SKM-1 (cell line): ENCODE data around the gene COX10.
"Not testable (repeated sequence)": the region's sequence is repeated elsewhere in the genome, so short reads cannot be mapped to it uniquely, and the experiment has no call there.

Experiments
- DNase-seq: peaks from one replicate; lab custom pipeline; 2025; ENCODE audit not compliant: unreplicated experiment; lab: John Stamatoyannopoulos, UW

Gene COX10

GRCh38 chr17:14202388-14203166, 133.3 kb downstream of the COX10 start:
- no peak for DNase-seq

- DNase-seq, result no peak
Measured at GRCh38 chr17:14203388-14203787, 134.1 kb downstream of the COX10 start.

GRCh38 chr17:14204084-14204483, 134.8 kb downstream of the COX10 start:
- no peak for DNase-seq

GRCh38 chr17:14204546-14204945, 135.2 kb downstream of the COX10 start:
- no peak for DNase-seq

GRCh38 chr17:14205380-14205779, 136.1 kb downstream of the COX10 start:
- DNase-seq, result no peak

- no peak for DNase-seq
Measured at GRCh38 chr17:14205992-14206461, 136.7 kb downstream of the COX10 start.

GRCh38 chr17:14206891-14207290, 137.6 kb downstream of the COX10 start:
- no peak for DNase-seq

GRCh38 chr17:14207791-14208190, 138.5 kb downstream of the COX10 start:
- DNase-seq, result no peak

GRCh38 chr17:14209215-14209614, 139.9 kb downstream of the COX10 start:
- DNase-seq, result no peak

GRCh38 chr17:14211246-14211645, 141.9 kb downstream of the COX10 start:
- DNase-seq, result no peak

GRCh38 chr17:14211801-14212200, 142.5 kb downstream of the COX10 start:
- no peak for DNase-seq

GRCh38 chr17:14212401-14212800, 143.1 kb downstream of the COX10 start:
- no peak for DNase-seq

GRCh38 chr17:14214271-14214670, 145.0 kb downstream of the COX10 start:
- DNase-seq, result peak; percentile 19

GRCh38 chr17:14222611-14223010, 153.3 kb downstream of the COX10 start:
- DNase-seq, result no peak

- no peak for DNase-seq
Measured at GRCh38 chr17:14225254-14225980, 156.1 kb downstream of the COX10 start.

GRCh38 chr17:14227052-14227451, 157.7 kb downstream of the COX10 start:
- DNase-seq, result no peak

- DNase-seq, result no peak
Measured at GRCh38 chr17:14228903-14229302, 159.6 kb downstream of the COX10 start.

GRCh38 chr17:14231187-14231586, 161.9 kb downstream of the COX10 start:
- not testable (repeated sequence) for DNase-seq

- DNase-seq, result not testable (repeated sequence)
Measured at GRCh38 chr17:14235047-14235446, 165.7 kb downstream of the COX10 start.

GRCh38 chr17:14236032-14236431, 166.7 kb downstream of the COX10 start:
- not testable (repeated sequence) for DNase-seq

- DNase-seq, result not testable (repeated sequence)
Measured at GRCh38 chr17:14236762-14237161, 167.5 kb downstream of the COX10 start, which contains the start of gene CDRT15. Gene CDRT15, minus strand, starts transcription at chr17:14236862. Its CDS starts 29 bp downstream, at chr17:14236833.

GRCh38 chr17:14239271-14239670, 170.0 kb downstream of the COX10 start:
- DNase-seq, result not testable (repeated sequence)
